H1 (cell line): ENCODE data around the gene B3GNT2. TPM values are rescaled to one million over a fixed set of nuclear protein-coding genes. Genes with fewer than 3 reads are reported as not detected.

ENCODE experiments used
- GABPA ChIP-seq: IDR thresholded peaks from 2 replicates; pipeline ENCODE4 v1.6.1; 2011; ENCODE audit warnings: mild to moderate bottlenecking, low read length, moderate library complexity, borderline replicate concordance; ENCODE audit not compliant: insufficient read depth
- MAFK ChIP-seq: IDR thresholded peaks from 2 replicates; pipeline ENCODE4 v1.6.1; 2012; ENCODE audit warnings: low read depth, mild to moderate bottlenecking, improper control_type of control experiment, low read length
- polyA plus RNA-seq, 7 experiments: library from polyadenylated mRNA; depleted of rRNA in 3 of 7; stranded (reverse) in 5 of 7; unstranded in 2 of 7; fragments of >200 nt in 5 of 7; fragments of 200-250 nt in 2 of 7; gene quantifications; 1 replicate in 5 of 7; 2 replicates in 1 of 7; 4 replicates in 1 of 7; pipeline versions ENCODE4 v1.2.1 to v1.2.3, GENCODE V29; 2011 to 2013; ENCODE audit warnings: missing spikeins in 2 of 7, mixed read lengths in 2 of 7
- total RNA-seq: library from RNA; stranded (reverse); fragmentation: NEBNext Ultra II Directional; extraction: Animal tissue kit (Norgen Biotek cat#: 25700); gene quantifications from 2 replicates; pipeline ENCODE4 v1.2.1, GENCODE V29; 2021

Gene B3GNT2
- total and polyA plus RNA-seq, 2 of the 8 experiments (the other 6 are each of a cell fraction or from before 2014, with no cell fraction given), result 20.1 to 40.8 TPM

DNA sequence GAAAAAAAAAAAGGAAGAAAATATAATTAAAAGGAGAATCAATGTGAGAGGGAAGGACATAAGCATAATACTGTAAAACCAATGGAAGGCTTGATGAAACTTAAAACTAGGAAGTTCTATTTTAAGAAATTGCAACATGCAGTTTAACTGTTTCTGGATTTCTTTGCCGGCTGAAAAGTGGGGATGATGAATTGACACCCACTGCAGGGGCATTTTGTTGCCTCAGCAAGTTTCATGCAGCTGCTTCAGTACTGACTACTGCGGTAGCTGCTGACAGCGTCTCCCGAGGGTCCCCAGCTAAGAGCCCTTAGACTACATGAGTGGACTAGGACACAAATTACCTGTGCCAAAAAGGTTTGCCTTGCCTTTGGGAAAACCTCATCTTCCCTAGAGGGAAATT is 69.2 kb downstream of the B3GNT2 start (continued):
- TF ChIP-seq MAFK (no peak), GABPA (no peak)
